Neutrophil (primary cell): ENCODE results near the gene PPFIBP1.

Experiments
- H3K27ac ChIP-seq: fragments of 200-600 bp; sonication (generic); 2 replicates; pipeline ENCODE4 v1.5.1; 2016; ENCODE audit warnings: mild to moderate bottlenecking, moderate library complexity
- H3K27me3 ChIP-seq: fragments of 200-600 bp; sonication (generic); 2 replicates; pipeline ENCODE4 v1.6.0; 2016; ENCODE audit warnings: mild to moderate bottlenecking
- H3K36me3 ChIP-seq: fragments of 200-600 bp; sonication (generic); 2 replicates; pipeline ENCODE4 v1.5.1; 2017
- H3K4me1 ChIP-seq, 2 experiments: fragments of 200-600 bp in 1 of 2; sonication (generic) in 1 of 2; 1 replicate in 1 of 2; 2 replicates in 1 of 2; pipeline versions ENCODE4 v1.5.1 to v1.6.1; 2013 to 2016; ENCODE audit warnings: low read depth in 1 of 2, low read length in 1 of 2, mild to moderate bottlenecking in 1 of 2, moderate library complexity in 1 of 2; ENCODE audit not compliant: control insufficient read depth in 1 of 2, insufficient read depth in 1 of 2
- H3K4me3 ChIP-seq, 2 experiments: fragments of 200-600 bp in 1 of 2; sonication (generic) in 1 of 2; 1 replicate in 1 of 2; 2 replicates in 1 of 2; pipeline ENCODE4 v1.5.1; 2013 to 2016; ENCODE audit warnings: low read depth in 1 of 2, low read length in 1 of 2, mild to moderate bottlenecking in 1 of 2, moderate library complexity in 1 of 2
- H3K9me3 ChIP-seq: fragments of 200-600 bp; sonication (generic); 2 replicates; pipeline ENCODE4 v1.5.1; 2016
- CTCF ChIP-seq: fragments of 200-600 bp; sonication (generic); IDR thresholded peaks from 2 replicates; pipeline ENCODE4 v1.5.1; 2016; ENCODE audit warnings: antibody characterized with exemption

Gene PPFIBP1

GRCh38 chr12:27553941-27554340 lies 29.9 kb downstream of the PPFIBP1 start:
- H3K9me3 ChIP-seq = no peaks in the 10 kb centered on the region
- no peaks in the 10 kb centered on the region for H3K36me3 ChIP-seq
- no peak overlapping the region for H3K27ac ChIP-seq
- no peak overlapping the region for H3K4me3 ChIP-seq
- no peak for TF ChIP-seq CTCF
- H3K27me3 ChIP-seq = peaks cover 97% of the 10 kb centered on the region
- H3K4me1 ChIP-seq = peaks cover 11 to 16% of the 10 kb centered on the region in 2 experiments

- Histone ChIP-seq H3K36me3 (no peaks in the 10 kb centered on the region), H3K4me1 (peaks cover 4 to 14% of the 10 kb centered on the region in 2 experiments), H3K4me3 (no peak overlapping the region), H3K9me3 (no peaks in the 10 kb centered on the region), H3K27me3 (peaks cover 100% of the 10 kb centered on the region), H3K27ac (no peak overlapping the region)
- TF ChIP-seq CTCF = no peak
These were observed 30.6 kb downstream of the PPFIBP1 start for GRCh38 chr12:27554421-27555186.

DNA sequence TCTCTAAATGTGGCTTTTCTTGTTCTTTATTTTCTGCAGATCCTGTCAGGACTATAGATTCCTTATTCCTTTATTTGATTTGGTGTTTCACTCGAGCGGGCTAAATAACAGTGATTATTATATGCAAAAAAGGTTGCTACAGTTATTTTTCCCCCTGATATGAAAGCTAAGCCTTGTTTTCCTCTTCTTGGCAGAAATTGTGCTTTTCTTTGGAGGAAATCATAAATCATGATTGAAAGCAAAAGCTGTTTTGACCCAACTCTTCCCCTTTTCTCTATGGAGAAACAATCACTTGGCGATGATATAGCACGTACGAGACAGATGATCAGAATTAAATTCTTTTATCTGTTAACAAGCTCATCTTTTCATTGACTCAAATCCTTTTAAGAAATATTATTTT lies 31.4 kb downstream of the PPFIBP1 start:
- peaks cover 0 to 8% of the 10 kb centered on the region in 2 experiments for H3K4me1 ChIP-seq
- H3K27me3 ChIP-seq = peaks cover 100% of the 10 kb centered on the region
- no peaks in the 10 kb centered on the region for H3K9me3 ChIP-seq
- H3K27ac ChIP-seq = no peak overlapping the region
- no peak overlapping the region for H3K4me3 ChIP-seq
- no peaks in the 10 kb centered on the region for H3K36me3 ChIP-seq
- TF ChIP-seq CTCF = no peak

DNA sequence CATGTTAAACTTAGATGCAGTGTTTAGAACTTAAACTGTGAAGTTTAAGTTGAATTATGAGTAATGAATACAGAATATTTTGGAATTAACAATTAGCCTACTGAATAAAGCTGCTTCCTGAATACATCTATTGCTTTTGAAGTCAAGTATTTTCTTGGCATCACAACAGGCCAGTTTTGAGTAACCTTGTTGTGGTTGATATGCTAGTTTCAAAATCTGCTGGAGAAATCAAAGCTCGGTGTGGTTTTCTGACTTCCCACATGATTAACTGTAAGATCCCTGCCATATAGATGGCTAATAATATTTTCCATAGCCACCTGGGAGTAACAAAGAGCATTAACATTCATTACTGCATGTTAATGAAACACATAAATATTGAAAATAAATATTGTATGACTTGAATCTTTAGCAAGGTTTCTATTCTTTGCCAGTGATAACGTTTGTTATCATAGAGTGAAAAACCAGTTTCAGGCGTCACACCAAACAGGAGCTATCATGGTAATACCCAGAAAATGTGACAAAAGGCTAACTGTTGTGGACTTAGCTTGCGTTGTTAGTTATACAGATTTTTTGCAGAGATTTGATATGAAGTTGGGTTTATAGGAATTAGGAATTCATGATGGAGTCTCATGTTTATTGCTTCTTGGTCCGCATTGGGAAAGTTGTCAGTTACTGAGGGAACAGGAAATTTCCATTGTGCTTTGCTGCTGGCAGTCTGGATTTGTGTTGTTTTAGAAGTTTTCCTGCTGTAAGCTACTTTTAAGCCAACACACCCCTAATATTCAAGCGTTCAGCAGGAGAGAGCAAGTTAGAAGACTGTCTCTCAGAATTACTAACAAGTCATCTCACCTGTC lies 32.1 kb downstream of the PPFIBP1 start:
- Histone ChIP-seq H3K9me3 (no peaks in the 10 kb centered on the region), H3K4me1 (peaks cover 0 to 8% of the 10 kb centered on the region in 2 experiments), H3K4me3 (no peak overlapping the region), H3K27me3 (peaks cover 99% of the 10 kb centered on the region), H3K27ac (no peak overlapping the region), H3K36me3 (no peaks in the 10 kb centered on the region)
- TF ChIP-seq CTCF = no peak

- Histone ChIP-seq H3K27ac (no peak overlapping the region), H3K36me3 (no peaks in the 10 kb centered on the region), H3K4me1 (peaks cover 0 to 8% of the 10 kb centered on the region in 2 experiments)
These were observed 36.1 kb downstream of the PPFIBP1 start for GRCh38 chr12:27560126-27560525.

More at GRCh38 chr12:27560126-27560525, 36.1 kb downstream of the PPFIBP1 start:
- no peak for TF ChIP-seq CTCF
- no peaks in the 10 kb centered on the region for H3K9me3 ChIP-seq
- peaks cover 67% of the 10 kb centered on the region for H3K27me3 ChIP-seq
- no peak overlapping the region for H3K4me3 ChIP-seq
